Stimulated activated CD4-positive, alpha-beta T cell treated with anti-CD3 and anti-CD28 coated beads, Interleukin-1b, Interleukin-23, amount 100 ng/mL, for 24 hours (primary cell): ENCODE measurements around the gene THEM4.

Source experiments
- DNase-seq, 4 experiments: peaks; one replicate each; pipeline ENCODE4 v3.0.0-alpha.2; 2020; ENCODE audit warnings: low read depth in 4 of 4, low spot score in 1 of 4

THEM4 gene

GRCh38 chr1:151839082-151839412, 70.3 kb downstream of the THEM4 start:
- no peak for DNase-seq

DNA sequence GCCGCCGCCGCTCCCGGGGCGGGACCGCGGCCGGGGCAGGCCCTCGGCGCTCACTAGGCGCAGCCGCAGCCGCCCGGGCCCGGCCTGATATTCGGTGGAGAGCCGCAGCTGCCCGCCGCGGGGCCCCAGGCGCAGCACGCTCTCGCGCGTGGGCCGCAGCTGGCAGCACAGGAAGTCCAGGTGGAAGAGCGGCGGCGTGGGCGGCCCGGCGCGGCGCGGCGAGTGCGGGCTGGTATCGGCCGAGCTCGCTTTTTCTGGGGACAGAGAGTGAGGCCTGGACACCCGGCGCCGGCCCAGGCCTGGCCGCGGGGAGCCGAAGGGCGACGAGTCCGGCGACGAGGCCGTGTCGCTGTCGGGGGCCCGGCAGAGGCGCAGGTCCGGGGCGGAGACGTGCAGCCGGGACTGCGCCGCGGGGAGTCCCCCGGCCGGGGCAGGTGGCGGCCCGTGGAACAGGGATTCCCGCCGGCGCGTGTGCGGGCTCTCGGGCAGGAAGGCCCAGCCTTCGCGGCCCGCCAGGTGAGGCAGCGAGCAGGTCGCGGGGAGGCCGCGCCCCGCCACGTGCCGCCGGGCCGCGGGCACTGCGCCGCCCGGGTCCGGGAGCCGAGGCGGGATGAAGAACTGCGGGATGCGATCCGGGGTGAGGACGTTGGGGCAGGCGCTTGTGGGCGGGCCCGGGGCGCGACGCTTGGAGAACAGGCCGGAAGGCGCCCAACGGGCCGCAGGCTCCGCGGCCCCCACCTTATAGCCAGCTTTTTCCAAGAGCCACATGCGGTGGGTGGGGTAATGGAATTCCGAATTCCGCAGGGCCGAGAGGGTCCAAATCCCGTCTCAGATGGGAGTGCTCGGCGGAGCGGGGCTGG, 70.9 kb downstream of the THEM4 start:
- no peak for DNase-seq

- no peak for DNase-seq
Measured at GRCh38 chr1:151837884-151838221, 71.5 kb downstream of the THEM4 start.

- no peak for DNase-seq
Measured at GRCh38 chr1:151837197-151837596, 72.1 kb downstream of the THEM4 start.

GRCh38 chr1:151835596-151835995, 73.7 kb downstream of the THEM4 start:
- DNase-seq = no peak

GRCh38 chr1:151834239-151834638, 75.1 kb downstream of the THEM4 start:
- no peak for DNase-seq

DNA sequence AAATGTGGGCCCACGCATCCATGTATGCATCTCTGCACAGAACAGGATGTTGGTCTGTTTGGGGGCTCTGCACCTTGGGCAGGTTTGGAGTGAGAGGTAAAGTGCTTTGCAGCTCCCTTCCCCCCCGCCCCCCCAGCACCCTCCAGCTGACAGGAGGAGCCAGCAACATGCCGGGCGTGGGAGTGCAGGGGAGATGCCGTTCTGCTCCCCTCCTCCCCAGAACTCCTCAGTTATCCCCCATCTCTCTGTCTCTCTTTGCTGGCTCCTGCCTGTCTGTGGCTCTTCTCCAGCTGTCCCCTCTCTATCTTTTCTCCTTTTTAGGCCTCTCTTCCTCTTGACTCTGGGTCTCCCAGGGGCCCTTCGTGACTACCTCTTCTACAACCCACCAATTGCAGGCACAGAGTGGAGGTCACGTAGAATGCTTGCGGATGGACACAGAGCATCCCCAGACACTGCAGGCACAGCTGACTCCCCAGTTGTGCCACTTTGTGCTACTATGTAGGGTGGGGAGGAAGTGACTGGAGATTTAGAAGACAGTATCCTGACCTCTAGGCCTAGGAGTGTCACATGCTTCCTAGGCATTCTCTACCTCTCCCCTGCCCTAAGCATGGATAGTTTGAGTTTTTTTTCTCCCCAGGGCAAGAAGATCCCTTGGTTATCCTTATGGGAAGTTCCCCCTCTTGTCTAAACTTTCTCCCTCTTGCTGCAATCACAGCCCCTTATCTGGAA, 76.0 kb downstream of the THEM4 start:
- DNase-seq = no peak

DNA sequence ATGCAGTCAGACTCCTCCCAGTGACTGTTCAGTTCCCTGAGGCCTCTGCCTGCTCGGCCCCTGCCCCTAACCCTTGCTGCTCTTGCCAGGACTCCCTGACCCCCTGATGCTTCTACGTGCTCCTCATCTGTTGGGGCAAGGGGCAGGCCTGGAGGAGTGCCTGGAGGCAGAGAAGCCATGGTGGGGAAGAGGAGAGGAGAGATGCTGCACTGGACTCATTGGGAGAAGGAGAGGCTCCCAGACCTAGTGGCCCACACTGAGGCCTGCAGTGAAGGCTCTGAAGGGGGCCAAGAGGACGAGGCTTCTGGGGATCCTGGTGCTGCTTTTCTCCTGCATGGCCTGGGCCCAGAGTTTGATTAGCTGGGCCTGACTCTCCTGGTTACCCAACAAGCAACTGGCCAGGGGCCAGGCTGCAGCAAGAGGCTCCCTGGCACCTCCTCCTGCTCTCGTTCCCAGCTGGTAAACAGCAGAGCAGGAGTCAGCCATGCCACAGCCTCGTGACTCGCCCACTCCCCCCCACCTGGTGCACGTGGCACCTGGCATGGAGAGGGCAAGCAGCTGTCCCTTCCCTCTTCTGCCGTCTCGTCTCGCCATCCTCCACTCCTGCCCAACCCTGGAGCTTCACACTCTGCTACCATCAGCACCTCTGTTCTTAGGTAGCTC, 76.9 kb downstream of the THEM4 start:
- DNase-seq = no peak

DNA sequence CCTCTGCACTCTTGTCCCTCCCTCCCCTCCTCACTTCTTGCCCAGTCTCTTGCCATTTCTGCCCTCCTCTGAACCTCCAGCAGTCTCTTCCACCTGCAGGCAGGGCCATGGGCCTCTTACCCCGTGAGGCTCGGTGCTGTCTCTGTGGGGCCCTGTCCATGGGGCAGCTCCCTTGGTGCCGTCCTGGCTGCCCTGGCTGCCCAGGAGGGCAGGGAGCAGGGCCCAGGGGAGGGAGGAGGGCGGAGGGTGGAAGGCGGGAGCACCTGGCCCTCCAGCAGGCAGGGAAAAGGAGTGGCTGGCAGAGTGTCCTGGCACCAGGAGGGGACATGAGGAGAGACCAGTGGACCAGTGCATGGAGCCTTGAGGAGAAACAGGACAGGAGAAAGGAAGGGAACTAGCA, 77.7 kb downstream of the THEM4 start, which contains the start of gene RORC:
TSS of gene RORC (minus strand) at position 198 of the 400 bp plus-strand sequence. CDS start at position 160, 38 bp downstream.
- DNase-seq = no peak

- no peak for DNase-seq
Measured at GRCh38 chr1:151831256-151831591, 78.1 kb downstream of the THEM4 start.

- DNase-seq = no peak
Measured at GRCh38 chr1:151830055-151830454, 79.3 kb downstream of the THEM4 start.

DNA sequence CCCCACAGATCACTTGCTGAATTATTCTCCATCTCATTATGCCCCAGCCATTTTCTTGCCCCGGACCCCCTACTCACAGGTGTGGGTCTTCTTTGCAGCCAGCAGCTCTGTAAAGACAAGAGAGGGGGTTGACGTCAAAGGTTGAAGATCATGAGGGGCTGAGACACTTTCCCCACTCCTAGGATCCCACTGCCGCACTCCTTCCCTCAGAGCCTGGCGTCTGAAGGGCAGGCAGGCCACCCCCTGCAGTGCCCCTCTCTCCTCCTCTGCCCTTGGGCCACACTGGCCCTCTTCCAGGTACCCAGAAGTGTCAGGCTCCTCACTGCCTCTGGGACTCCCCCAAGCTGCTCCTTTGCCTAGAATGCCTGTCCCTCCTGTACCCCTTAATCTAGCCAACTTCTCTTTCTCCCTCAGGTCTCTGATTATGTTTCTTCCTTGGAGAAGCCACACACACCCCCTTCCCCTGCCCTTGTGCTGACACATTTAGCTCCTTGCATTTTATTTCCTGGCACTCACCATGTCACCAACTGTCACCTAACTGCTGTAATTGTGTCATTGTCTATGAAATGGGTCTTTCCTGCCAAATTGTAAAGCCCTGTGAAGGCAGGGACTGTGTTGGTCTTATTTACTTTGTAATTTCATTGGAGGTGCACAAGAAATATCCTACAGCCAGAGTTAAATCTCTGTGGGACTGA, 79.8 kb downstream of the THEM4 start:
- DNase-seq = no peak

- no peak for DNase-seq
Measured at GRCh38 chr1:151828921-151829320, 80.4 kb downstream of the THEM4 start.

DNA sequence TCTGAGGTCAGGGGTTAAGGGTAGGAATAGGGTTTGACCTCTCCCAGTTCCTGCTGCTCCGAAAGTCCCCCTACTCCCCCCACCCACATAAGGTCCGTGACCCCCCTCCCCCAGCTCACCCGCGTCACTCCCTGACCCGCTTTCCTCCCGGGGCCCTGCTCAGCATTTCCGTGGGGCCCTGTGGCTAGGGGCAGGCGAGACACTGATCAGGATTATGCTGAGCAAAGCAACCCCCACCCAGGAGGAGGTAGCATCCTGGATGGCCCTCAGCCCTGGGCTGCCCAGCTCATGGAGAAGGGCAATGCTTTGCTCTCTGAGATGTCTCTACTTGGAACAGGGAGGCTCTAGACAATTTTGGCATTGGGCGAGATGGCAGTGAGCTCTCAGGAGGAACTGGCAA, 81.5 kb downstream of the THEM4 start:
- no peak for DNase-seq

DNA sequence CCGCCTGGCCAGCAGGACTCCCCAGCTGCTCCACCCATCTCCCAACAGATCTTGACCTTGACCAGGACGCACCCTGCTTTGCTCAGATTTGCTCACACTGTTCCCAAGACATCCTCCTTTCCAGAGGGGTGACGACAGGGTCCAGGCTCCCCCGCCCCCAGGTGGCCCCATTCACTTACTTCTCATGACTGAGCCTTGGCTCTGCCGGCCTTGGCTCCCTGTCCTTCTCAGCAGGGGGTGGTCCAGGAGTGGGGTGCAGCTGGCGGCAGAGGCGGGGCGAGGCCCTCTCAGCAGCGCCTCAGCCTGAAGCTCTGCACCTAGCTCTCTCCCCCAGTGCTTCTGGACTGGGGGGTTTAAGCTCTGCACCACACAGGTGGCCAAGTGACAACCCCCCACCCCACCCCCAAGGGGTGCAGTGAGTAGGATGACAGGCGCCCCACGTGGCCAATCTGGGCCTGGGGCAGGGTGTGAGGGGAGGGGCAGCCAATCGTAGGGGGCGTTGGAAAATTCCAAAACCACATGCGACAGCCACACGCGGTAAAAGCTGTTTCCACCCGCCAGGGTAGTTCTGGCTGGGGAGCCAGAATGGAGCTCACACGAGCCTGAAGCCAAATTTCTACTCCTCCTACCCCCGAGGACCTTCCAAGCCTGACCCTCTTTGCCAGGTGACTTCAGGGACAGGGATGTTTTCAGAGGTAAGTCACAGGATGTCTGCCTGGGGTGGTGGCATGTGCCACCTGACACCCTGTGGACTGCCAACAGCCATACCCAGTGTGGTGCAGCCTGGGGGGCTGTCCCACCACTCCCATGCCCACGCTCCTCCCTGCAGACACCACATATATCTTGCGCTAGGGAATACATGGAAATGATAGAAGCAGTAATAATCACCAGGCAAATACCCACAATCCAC, 83.3 kb downstream of the THEM4 start:
- no peak for DNase-seq

DNA sequence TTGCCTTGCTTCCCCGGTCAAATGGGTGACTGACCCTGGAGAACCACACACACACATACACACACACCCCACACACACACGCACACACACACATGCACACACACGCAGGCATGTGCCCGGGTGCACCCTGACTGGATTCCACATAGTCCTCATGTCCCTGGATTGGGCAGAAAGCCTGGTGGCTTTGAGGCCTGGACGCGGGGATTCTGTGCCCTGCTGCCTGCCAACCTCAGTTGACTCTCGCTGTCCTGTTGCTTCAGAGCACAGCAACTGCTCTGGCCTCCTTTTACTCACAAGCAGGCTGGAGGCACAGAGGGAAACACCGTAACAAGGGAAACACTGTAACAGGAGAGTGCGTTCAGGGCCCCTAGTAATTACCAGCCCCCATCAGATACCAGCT, 84.1 kb downstream of the THEM4 start:
- DNase-seq = no peak
